BJ (cell line): ENCODE results near the gene OTOA. TPM values are rescaled to one million over a fixed set of nuclear protein-coding genes. Genes with fewer than 3 reads are reported as not detected.
"Not testable (repeated sequence)": the region's sequence is repeated elsewhere in the genome, so short reads cannot be mapped to it uniquely, and the experiment has no call there.

Source experiments
- CTCF ChIA-PET: fragments of 350-600 bp; formaldehyde crosslinking; extraction: SDS; loops from one replicate; lab custom pipeline; 2021; ENCODE audit warnings: antibody characterized with exemption, inconsistent platforms; lab: Yijun Ruan, JAX
- POLR2A ChIA-PET: fragments of 300-600 bp; sonication (Branson Sonifier 250); formaldehyde crosslinking; extraction: SDS; loops from one replicate; lab custom pipeline; 2021; ENCODE audit warnings: antibody characterized with exemption; lab: Charles Lee
- DNase-seq: peaks from one replicate; pipeline ENCODE4 v3.0.0-alpha.2; 2011; ENCODE audit warnings: low read depth
- H3K27me3 ChIP-seq: 2 replicates; pipeline ENCODE4 v1.6.0; 2011; ENCODE audit warnings: low read length; ENCODE audit not compliant: control insufficient read depth, insufficient read depth
- H3K36me3 ChIP-seq: 2 replicates; pipeline ENCODE4 v1.5.1; 2011; ENCODE audit warnings: low read length; ENCODE audit not compliant: control insufficient read depth, insufficient read depth
- H3K4me3 ChIP-seq: 2 replicates; pipeline ENCODE4 v1.5.1; 2011; ENCODE audit warnings: low read depth, mild to moderate bottlenecking, control low read depth, low read length
- polyA plus RNA-seq: library from polyadenylated mRNA; depleted of rRNA; stranded (reverse); fragments of >200 nt; gene quantifications from 2 replicates; pipeline ENCODE4 v1.2.3, GENCODE V29; 2011
- TF ChIP-seq, protein P1 (sequence below): IDR thresholded peaks from 2 replicates; pipeline ENCODE4 v1.5.1; 2011; ENCODE audit warnings: low read depth, mild to moderate bottlenecking, control low read depth, inconsistent platforms, low read length, moderate library complexity; ENCODE audit not compliant: insufficient read depth

The OTOA gene
- polyA plus RNA-seq, 1 experiment = 0.04 TPM

DNA sequence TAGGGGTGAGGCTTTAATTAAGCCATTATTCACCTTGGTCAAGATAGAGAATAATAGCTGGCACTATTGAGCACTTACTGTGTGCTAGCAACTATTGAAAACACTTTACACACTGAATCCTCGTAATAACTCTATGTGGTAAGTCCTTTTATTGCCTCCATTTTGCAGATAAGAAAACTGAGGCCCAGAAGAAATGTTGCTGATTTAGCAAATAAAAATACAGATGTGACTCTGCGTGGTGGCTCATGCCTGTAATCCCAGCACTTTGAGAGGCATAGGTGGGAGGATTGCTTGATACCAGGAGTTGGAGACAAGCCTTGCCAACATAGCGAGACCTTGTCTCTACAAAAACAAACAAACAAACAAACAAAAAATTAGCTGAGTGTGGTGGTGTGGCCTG is 19.4 kb downstream of the OTOA start:
- ChIA-PET CTCF (interaction anchor here (1.0 to 1.5 kb wide), 2 partner anchors 15 to 26 kb away, joined by 3 to 5 read pairs; no protein-coding TSS in a partner anchor), POLR2A (no interaction called here)
- no peaks in the 10 kb centered on the region; the same call in 1 of the 2 replicates for H3K27me3 ChIP-seq
- no peak overlapping the region for H3K4me3 ChIP-seq
- H3K36me3 ChIP-seq = no peaks in the 10 kb centered on the region
- no peak for DNase-seq
- TF ChIP-seq, protein P1, sequence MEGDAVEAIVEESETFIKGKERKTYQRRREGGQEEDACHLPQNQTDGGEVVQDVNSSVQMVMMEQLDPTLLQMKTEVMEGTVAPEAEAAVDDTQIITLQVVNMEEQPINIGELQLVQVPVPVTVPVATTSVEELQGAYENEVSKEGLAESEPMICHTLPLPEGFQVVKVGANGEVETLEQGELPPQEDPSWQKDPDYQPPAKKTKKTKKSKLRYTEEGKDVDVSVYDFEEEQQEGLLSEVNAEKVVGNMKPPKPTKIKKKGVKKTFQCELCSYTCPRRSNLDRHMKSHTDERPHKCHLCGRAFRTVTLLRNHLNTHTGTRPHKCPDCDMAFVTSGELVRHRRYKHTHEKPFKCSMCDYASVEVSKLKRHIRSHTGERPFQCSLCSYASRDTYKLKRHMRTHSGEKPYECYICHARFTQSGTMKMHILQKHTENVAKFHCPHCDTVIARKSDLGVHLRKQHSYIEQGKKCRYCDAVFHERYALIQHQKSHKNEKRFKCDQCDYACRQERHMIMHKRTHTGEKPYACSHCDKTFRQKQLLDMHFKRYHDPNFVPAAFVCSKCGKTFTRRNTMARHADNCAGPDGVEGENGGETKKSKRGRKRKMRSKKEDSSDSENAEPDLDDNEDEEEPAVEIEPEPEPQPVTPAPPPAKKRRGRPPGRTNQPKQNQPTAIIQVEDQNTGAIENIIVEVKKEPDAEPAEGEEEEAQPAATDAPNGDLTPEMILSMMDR = no peak

DNA sequence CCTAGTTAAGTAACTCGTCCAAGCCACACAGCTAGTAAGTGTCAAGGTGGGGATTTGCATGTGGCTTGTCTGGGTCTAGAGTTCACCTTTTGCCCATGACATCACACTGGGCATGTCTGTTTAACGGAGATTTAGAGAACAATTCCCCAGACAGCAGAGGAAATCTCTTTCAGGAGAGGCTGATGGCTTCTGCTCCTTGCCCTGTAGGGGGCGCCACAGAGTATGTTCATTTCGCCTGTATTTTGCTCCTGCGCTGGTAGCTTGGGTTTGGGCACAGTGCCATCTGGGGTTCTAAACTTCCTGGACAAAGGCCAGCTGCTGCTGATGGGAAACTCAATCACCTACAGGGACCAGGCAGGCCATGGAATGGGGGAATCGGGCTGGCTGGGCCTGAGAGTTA is 20.4 kb downstream of the OTOA start:
- Histone ChIP-seq H3K36me3 (no peaks in the 10 kb centered on the region), H3K27me3 (no peaks in the 10 kb centered on the region; the same call in 1 of the 2 replicates), H3K4me3 (no peak overlapping the region)
- no peak for DNase-seq
- ChIA-PET POLR2A (no interaction called here), CTCF (interaction anchor here (0.6 to 1.5 kb wide), 4 partner anchors 13 to 102 kb away, joined by 3 to 6 read pairs (median 3); no protein-coding TSS in a partner anchor)
- TF ChIP-seq, protein P1 = peak; percentile 49

DNA sequence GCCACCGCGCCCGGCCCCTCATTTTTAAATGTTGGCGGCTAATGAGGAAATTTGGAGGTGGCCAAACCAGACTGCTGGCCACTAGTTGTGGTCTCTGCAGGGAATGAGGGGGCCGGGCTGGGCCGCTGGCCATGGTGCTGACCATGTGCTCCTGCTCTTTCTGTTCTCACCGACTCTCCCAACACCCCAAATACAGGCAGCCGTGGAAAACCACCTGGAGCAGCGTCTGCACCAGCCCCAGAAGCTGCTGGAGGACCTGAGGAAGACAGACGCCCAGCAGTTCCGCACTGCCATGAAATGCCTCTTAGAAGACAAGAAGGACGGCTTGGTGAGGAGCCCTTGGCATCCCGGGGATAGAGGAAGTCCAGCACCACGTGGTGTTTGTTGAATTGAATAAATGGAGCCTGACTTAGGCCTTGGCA is 21.3 kb downstream of the OTOA start:
- Histone ChIP-seq H3K4me3 (no peak overlapping the region), H3K36me3 (no peaks in the 10 kb centered on the region), H3K27me3 (no peaks in the 10 kb centered on the region; the same call in 1 of the 2 replicates)
- ChIA-PET POLR2A (no interaction called here), CTCF (interaction anchor here (0.6 to 1.5 kb wide), 4 partner anchors 14 to 102 kb away, joined by 3 to 6 read pairs (median 3); no protein-coding TSS in a partner anchor)
- no peak for DNase-seq
- TF ChIP-seq, protein P1 = no peak

DNA sequence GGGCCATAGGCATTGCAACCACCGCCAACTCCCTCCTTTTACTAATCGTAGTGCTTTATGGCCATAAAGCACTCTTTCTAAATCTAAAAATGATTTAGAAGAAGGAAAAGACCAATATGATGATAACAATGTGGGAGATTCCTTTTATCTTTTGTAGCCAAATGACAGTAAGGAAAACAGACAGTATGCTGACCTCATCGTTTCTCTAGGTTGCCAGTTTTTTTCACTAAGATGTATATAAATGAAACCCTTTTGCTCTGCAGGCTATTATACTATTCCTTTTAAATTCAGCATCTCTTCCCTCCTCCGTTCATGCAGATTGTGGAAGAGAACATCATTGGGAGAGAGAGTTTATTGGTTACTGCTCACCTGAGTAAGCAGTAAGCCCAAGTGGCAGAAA is 25.3 kb downstream of the OTOA start:
- TF ChIP-seq, protein P1 = no peak
- ChIA-PET CTCF (no interaction called here), POLR2A (no interaction called here)
- DNase-seq = no peak
- Histone ChIP-seq H3K4me3 (no peak overlapping the region), H3K27me3 (no peaks in the 10 kb centered on the region; the same call in 1 of the 2 replicates), H3K36me3 (no peaks in the 10 kb centered on the region)

DNA sequence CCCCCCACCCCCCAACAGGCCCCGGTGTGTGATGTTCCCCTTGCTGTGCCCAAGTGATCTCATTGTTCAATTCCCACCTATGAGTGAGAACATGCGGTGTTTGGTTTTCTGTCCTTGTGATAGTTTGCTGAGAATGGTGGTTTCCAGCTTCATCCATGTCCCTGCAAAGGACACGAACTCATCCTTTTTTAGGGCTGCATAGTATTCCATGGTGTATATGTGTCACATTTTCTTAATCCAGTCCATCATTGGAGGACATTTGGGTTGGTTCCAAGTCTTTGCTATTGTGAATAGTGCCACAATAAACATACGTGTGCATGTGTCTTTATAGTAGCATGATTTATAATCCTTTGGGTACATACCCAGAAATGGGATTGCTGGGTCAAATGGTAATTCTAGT is 27.2 kb downstream of the OTOA start:
- H3K36me3 ChIP-seq, H3K27me3 ChIP-seq, POLR2A ChIA-PET, DNase-seq, H3K4me3 ChIP-seq: not testable (repeated sequence)
- CTCF ChIA-PET = interaction anchor here (0.7 kb wide), 1 partner anchor 33 kb away, joined by 3 read pairs; no protein-coding TSS in a partner anchor

DNA sequence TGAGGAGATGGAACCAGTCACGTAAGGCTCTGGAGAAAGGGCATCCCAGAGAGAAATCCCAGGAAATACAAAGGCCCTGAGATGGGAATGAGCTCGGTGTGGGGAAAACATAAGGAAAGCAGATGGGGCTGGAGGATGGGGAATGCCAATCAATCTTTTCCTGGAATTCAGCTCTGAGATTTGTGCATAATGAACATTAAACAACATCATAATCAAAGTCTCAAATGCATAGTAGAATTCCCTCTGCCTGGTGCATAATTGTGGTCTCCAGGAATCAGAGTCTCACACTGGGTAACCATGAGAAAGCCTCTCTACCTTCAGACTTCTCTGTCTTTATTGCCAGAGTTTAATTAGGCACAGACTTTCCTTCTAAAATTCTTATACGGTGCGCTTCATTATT is 30.8 kb downstream of the OTOA start:
- no peak for DNase-seq
- Histone ChIP-seq H3K36me3 (no peaks in the 10 kb centered on the region), H3K4me3 (no peak overlapping the region), H3K27me3 (peaks cover 2% of the 10 kb centered on the region; the same call in 1 of the 2 replicates)
- POLR2A ChIA-PET = no interaction called here
- TF ChIP-seq, protein P1 = no peak
- CTCF ChIA-PET = interaction anchor here (3.1 kb wide), 1 partner anchor 14 kb away, joined by 13 read pairs; no protein-coding TSS in a partner anchor
